Body of pancreas (tissue), 4 donors: ENCODE results near the gene DOCK2.

ENCODE experiments used
- CTCF ChIP-seq, 7 experiments: fragments of 450-650 bp in 4 of 7; fragments of 200-600 bp in 3 of 7; sonication (generic) in 3 of 7; IDR thresholded peaks; one replicate each; pipeline ENCODE4 v1.5.1; 2016 to 2019; ENCODE audit warnings: antibody characterized with exemption in 7 of 7
- POLR2A ChIP-seq, 3 donors: fragments of 450-650 bp; IDR thresholded peaks; one replicate each; pipeline ENCODE4 v1.6.1; 2016; ENCODE audit warnings: antibody characterized with exemption in 3 of 3, mild to moderate bottlenecking in 2 of 3

- TF ChIP-seq CTCF (IDR thresholded peaks at IDR 0.05) (no peak), POLR2A (IDR thresholded peaks at IDR 0.05) (no peak)
These were observed 351.9 kb downstream of the DOCK2 start for GRCh38 chr5:169988947-169989346.
